ENCODE measurements around the gene CTNNA2. TPM values are rescaled to one million over a fixed set of nuclear protein-coding genes. Genes with fewer than 3 reads are reported as not detected.

CTNNA2 gene
- total and polyA plus RNA-seq, 9 of the 15 experiments (the other 6 are each of a cell fraction or from before 2014, with no cell fraction given), result 0.03 to 0.40 (median 0.15) TPM

DNA sequence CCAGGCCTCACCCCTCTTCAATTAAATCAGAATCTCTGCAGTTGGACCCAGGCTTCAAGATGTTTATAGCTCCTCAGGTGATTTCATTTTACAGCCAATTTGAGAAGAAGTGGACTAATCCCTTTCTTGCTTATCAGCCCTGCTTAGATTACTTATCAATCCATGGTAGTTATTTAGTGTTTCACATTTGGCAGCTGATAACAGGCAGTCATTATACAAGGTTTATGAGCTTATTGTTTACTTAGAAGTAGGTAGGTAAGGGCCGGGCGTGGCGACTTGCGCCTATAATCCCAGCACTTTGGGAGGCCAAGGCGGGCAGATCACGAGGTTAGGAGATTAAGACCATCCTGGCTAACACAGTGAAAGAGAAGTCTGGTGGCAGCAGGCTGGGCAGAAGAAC is 237.5 kb downstream of the CTNNA2 start (continued):
- TF ChIP-seq, protein P1, sequence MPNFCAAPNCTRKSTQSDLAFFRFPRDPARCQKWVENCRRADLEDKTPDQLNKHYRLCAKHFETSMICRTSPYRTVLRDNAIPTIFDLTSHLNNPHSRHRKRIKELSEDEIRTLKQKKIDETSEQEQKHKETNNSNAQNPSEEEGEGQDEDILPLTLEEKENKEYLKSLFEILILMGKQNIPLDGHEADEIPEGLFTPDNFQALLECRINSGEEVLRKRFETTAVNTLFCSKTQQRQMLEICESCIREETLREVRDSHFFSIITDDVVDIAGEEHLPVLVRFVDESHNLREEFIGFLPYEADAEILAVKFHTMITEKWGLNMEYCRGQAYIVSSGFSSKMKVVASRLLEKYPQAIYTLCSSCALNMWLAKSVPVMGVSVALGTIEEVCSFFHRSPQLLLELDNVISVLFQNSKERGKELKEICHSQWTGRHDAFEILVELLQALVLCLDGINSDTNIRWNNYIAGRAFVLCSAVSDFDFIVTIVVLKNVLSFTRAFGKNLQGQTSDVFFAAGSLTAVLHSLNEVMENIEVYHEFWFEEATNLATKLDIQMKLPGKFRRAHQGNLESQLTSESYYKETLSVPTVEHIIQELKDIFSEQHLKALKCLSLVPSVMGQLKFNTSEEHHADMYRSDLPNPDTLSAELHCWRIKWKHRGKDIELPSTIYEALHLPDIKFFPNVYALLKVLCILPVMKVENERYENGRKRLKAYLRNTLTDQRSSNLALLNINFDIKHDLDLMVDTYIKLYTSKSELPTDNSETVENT (CRISPR knock-in tag; IDR thresholded peaks at IDR 0.05), result no peak
- TF ChIP-seq TEAD4 (IDR thresholded peaks at IDR 0.05; ENCODE audit: low read length) (no peak), TEAD4 (CRISPR knock-in tag; IDR thresholded peaks at IDR 0.05; ENCODE audit: borderline replicate concordance) (no peak), TARDBP (IDR thresholded peaks at IDR 0.05) (no peak), THRAP3 (IDR thresholded peaks at IDR 0.05; ENCODE audit: borderline replicate concordance) (no peak), POU5F1 (IDR thresholded peaks at IDR 0.05; ENCODE audit: borderline replicate concordance, low read depth, low read length, partially characterized antibody) (no peak), LEF1 (IDR thresholded peaks at IDR 0.05) (no peak), MYNN (IDR thresholded peaks at IDR 0.05) (no peak), MYNN (CRISPR knock-in tag; IDR thresholded peaks at IDR 0.05) (no peak)

DNA sequence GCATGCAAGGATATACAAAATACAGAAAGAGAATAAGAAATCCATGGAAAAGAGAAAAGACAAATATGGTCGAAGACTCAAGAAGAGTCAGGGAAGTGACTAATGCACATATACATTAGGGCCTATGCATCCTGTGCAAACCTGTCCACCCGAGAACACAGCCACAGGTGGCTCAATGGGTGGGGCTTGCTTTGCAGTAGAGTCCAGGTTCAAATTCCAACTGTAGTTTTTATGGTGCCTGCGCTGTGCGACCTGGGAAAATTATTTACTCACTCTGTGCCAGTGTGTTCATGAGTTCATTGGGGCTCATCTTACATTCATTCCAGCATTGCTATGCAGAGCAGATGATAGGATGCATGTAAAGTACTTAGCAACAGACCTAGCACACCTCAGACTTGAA is 244.7 kb downstream of the CTNNA2 start:
- no peak for DNase-seq (ENCODE audit: extremely low read depth in 1 of 4, low spot score in 3 of 4)
- FAIRE-seq, result no peak
- Histone ChIP-seq H2AFZ (ENCODE audit: low read depth, low read length) (no peak overlapping the region), H3K27me3 (ENCODE audit: control insufficient read depth in 2 of 2, insufficient read depth in 2 of 2, low read length in 2 of 2) (no peaks in the 10 kb centered on the region), H3K27ac (ENCODE audit: extremely low read depth, low read depth, low read length) (no peak overlapping the region), H3K4me3 (no peak overlapping the region), H3K9ac (ENCODE audit: insufficient read depth in 1 of 2, low read depth in 2 of 2, low read length in 2 of 2) (no peak overlapping the region), H3K79me2 (ENCODE audit: control insufficient read depth, insufficient read depth, low read length) (no peaks in the 10 kb centered on the region), H3K4me1 (replicated peaks in 1 of 2; ENCODE audit: control insufficient read depth in 2 of 2, insufficient read depth in 2 of 2, low read length in 2 of 2) (no peaks in the 10 kb centered on the region), H3K9me1 (ENCODE audit: control insufficient read depth, insufficient read depth, low read length) (no peaks in the 10 kb centered on the region), H4K20me1 (replicated peaks; ENCODE audit: control insufficient read depth, insufficient read depth, low read length) (no peaks in the 10 kb centered on the region), H3K4me2 (ENCODE audit: insufficient read depth, low read length) (no peak overlapping the region), H3K9me3 (replicated peaks; ENCODE audit: control insufficient read depth, insufficient read depth, low read depth, low read length) (no peaks in the 10 kb centered on the region), H3K36me3 (ENCODE audit: control insufficient read depth, insufficient read depth, low read length) (no peaks in the 10 kb centered on the region)
- POLR2A ChIA-PET, result no interaction called here
- intact Hi-C loops (cut with micrococcal nuclease) (no loop called here), in situ Hi-C loops (cut with MboI) (no loop called here)
- CTCF ChIA-PET (ENCODE audit: low intra/inter-chr PET ratio), result no interaction called here
- ATAC-seq, result no peak
- BruUV-seq (replicated peaks), result no TSS peak
- 0% methylated on average over 4 of the region's 4 CpGs for WGBS (ENCODE audit: insufficient coverage, low coverage, missing lambda C conversion rate)
- TF ChIP-seq, protein P2, sequence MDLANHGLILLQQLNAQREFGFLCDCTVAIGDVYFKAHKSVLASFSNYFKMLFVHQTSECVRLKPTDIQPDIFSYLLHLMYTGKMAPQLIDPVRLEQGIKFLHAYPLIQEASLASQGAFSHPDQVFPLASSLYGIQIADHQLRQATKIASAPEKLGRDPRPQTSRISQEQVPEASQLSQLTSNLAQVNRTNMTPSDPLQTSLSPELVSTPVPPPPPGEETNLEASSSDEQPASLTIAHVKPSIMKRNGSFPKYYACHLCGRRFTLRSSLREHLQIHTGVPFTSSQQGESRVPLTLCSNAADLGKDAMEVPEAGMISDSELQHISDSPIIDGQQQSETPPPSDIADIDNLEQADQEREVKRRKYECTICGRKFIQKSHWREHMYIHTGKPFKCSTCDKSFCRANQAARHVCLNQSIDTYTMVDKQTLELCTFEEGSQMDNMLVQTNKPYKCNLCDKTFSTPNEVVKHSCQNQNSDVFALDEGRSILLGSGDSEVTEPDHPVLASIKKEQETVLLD (IDR thresholded peaks at IDR 0.05), result no peak
- TF ChIP-seq, protein P3, sequence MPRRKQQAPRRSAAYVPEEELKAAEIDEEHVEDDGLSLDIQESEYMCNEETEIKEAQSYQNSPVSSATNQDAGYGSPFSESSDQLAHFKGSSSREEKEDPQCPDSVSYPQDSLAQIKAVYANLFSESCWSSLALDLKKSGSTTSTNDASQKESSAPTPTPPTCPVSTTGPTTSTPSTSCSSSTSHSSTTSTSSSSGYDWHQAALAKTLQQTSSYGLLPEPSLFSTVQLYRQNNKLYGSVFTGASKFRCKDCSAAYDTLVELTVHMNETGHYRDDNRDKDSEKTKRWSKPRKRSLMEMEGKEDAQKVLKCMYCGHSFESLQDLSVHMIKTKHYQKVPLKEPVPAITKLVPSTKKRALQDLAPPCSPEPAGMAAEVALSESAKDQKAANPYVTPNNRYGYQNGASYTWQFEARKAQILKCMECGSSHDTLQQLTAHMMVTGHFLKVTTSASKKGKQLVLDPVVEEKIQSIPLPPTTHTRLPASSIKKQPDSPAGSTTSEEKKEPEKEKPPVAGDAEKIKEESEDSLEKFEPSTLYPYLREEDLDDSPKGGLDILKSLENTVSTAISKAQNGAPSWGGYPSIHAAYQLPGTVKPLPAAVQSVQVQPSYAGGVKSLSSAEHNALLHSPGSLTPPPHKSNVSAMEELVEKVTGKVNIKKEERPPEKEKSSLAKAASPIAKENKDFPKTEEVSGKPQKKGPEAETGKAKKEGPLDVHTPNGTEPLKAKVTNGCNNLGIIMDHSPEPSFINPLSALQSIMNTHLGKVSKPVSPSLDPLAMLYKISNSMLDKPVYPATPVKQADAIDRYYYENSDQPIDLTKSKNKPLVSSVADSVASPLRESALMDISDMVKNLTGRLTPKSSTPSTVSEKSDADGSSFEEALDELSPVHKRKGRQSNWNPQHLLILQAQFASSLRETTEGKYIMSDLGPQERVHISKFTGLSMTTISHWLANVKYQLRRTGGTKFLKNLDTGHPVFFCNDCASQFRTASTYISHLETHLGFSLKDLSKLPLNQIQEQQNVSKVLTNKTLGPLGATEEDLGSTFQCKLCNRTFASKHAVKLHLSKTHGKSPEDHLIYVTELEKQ (CRISPR knock-in tag; IDR thresholded peaks at IDR 0.05), result no peak
- TF ChIP-seq NFATC3 (IDR thresholded peaks at IDR 0.05), result no peak
- TF ChIP-seq FOXA1 (IDR thresholded peaks at IDR 0.05; ENCODE audit: borderline replicate concordance), result no peak
- no peak for TF ChIP-seq ZNF121 (CRISPR knock-in tag; conservative IDR thresholded peaks at IDR 0.05)
- TF ChIP-seq ETS2 (tag; IDR thresholded peaks at IDR 0.05; ENCODE audit: borderline replicate concordance, poor library complexity, severe bottlenecking), result no peak
- TF ChIP-seq CREM (IDR thresholded peaks at IDR 0.05; ENCODE audit: low read depth), result no peak
- no peak for TF ChIP-seq WHSC1 (IDR thresholded peaks at IDR 0.05; ENCODE audit: low read length)
- TF ChIP-seq CBX1 (IDR thresholded peaks at IDR 0.05; ENCODE audit: low read depth), result no peak

Data from K562 (cell line).